GM10248 (cell line): ENCODE results near the gene SLC24A2.

ENCODE experiments used
- CTCF ChIA-PET: fragments of 300-600 bp; sonication (Branson Sonifier 250); formaldehyde crosslinking; extraction: SDS; loops from one replicate; lab custom pipeline; 2021; ENCODE audit warnings: antibody characterized with exemption; lab: Yijun Ruan, JAX
- POLR2A ChIA-PET: fragments of 350-650 bp; sonication (Branson Sonifier 250); formaldehyde crosslinking; extraction: SDS; loops from one replicate; lab custom pipeline; 2020; ENCODE audit warnings: antibody characterized with exemption; lab: Yijun Ruan, JAX
- DNase-seq: peaks from one replicate; pipeline ENCODE4 v3.0.0; 2012; ENCODE audit errors: extremely low spot score
- TF ChIP-seq, protein P1 (sequence below): IDR thresholded peaks from 2 replicates; pipeline ENCODE4 v1.5.1; 2012; ENCODE audit warnings: mild to moderate bottlenecking, low read depth; ENCODE audit errors: extremely low read depth, missing control alignments, control extremely low read depth

Gene SLC24A2

DNA sequence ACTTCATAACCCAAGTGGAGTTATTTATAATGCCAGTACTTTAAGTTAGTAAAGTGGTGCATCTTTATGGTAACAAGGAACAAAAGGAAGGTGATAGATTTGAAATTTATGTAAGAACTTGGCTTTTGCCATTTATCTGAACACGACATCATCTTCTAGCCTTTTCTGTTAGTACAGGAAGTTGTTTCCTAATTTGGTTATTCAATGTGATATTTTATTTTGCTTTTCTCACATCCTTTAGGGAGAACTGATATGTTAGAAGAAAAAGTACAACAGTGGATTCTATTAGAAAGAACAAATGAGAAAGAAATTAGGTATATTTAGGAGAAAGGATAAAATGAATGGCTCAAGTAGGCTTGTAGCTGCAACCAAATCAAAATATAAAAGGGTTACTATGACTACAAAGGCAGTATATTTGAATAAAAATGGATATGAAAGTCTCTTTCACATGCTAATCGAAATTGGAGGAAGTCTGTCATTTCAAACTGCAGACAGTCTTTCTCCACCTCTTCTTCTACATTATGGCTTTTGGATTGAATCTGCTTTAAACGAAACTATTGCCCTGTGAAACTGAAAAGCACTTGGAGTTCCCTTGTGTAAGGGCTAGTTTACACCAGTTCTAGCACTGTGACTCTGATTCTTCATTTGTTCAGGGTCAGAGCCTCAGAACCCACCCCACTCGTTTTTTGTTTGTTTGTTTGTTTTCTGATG, 18.5 kb upstream of the SLC24A2 start:
- TF ChIP-seq, protein P1, sequence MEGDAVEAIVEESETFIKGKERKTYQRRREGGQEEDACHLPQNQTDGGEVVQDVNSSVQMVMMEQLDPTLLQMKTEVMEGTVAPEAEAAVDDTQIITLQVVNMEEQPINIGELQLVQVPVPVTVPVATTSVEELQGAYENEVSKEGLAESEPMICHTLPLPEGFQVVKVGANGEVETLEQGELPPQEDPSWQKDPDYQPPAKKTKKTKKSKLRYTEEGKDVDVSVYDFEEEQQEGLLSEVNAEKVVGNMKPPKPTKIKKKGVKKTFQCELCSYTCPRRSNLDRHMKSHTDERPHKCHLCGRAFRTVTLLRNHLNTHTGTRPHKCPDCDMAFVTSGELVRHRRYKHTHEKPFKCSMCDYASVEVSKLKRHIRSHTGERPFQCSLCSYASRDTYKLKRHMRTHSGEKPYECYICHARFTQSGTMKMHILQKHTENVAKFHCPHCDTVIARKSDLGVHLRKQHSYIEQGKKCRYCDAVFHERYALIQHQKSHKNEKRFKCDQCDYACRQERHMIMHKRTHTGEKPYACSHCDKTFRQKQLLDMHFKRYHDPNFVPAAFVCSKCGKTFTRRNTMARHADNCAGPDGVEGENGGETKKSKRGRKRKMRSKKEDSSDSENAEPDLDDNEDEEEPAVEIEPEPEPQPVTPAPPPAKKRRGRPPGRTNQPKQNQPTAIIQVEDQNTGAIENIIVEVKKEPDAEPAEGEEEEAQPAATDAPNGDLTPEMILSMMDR, result no peak
- POLR2A ChIA-PET, result no interaction called here
- no peak for DNase-seq
- CTCF ChIA-PET, result no interaction called here

DNA sequence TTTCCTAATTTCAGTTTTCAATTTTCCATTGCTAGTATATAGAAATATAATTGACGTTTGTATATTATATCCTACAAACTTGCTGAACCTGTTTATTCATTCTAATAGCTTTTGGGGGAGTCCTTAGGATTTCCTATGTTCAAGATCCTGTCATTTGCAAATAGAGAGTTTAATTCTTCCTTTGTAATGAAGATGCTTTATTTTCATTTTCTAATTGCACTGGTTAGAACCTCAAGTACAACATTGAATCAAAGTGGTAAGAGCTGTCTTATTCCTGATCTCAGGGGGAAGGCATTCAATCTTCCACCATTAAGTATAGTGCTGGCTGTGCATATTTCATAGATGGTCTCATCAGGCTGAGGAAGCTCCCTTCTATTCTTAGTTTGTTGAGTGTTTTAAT, 15.6 kb upstream of the SLC24A2 start:
- DNase-seq, result no peak
- CTCF ChIA-PET, result interaction anchor here (1.5 kb wide), 1 partner anchor 9 kb away, joined by 3 read pairs; no protein-coding TSS in a partner anchor
- POLR2A ChIA-PET, result no interaction called here
- TF ChIP-seq, protein P1, result no peak

DNA sequence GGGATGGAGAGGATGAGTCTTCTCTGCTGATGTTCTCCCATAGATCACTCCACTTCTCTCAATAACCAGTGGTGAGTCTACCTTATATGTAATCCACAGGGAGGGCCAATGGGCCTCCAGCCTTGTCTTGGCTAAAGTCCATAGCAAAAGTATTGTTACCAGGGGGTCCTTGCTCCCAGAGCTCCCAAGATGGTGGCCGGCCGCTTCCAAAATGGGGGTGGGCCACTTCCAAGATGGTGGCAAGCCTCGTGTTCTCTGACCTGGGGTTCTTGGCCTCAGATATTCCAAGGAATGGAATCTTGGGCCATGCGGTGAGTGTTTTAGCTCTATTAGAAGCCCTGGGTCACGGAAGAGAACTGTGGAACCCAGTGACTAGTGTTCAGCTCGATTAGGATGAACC, 12.0 kb upstream of the SLC24A2 start:
- POLR2A ChIA-PET, result no interaction called here
- TF ChIP-seq, protein P1, result no peak
- CTCF ChIA-PET, result no interaction called here
- DNase-seq, result no peak

DNA sequence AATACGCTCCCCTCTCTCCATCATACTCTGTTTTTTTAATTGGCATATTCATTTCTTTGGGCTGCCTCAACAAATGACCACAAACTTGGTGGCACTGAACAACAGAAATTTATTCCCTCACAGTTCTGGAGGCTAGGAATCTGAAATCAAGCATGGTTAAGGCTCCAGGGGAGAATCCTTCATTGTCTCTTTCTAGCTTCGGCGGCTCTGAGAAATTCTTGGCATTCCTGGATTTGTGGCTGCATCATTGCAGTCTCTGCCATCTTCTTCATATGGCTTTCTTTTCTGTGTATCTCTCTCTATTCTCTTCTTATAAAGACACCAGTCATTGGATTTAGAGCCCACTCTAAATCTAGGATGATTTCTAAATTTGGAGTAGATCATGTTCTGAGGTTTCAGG, 10.9 kb upstream of the SLC24A2 start:
- TF ChIP-seq, protein P1, result no peak
- no peak for DNase-seq
- ChIA-PET CTCF (interaction anchor here (1.5 kb wide), 1 partner anchor 26 kb away, joined by 3 read pairs; no protein-coding TSS in a partner anchor), POLR2A (no interaction called here)

DNA sequence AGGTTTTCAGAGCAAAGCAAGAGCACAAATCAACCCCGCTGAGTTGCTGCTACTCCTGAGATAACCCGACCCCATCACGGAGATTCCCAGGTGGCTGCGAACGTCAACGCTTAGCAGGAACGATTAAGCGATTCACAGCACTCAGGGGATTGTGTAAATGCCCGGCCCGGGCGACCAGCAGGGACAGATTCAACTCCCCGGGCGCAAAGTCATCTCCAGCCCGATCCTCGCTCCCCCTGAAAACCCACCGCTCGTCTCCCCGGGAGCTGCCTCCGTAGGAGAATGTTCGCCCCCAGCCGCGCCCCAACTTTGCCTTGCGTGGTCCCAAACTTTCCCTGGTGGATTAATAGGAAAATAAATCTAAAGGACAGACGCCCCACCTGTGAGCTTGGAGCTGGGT, 685 bp downstream of the SLC24A2 start:
- CTCF ChIA-PET, result no interaction called here
- no peak for DNase-seq
- TF ChIP-seq, protein P1, result no peak
- POLR2A ChIA-PET, result no interaction called here

DNA sequence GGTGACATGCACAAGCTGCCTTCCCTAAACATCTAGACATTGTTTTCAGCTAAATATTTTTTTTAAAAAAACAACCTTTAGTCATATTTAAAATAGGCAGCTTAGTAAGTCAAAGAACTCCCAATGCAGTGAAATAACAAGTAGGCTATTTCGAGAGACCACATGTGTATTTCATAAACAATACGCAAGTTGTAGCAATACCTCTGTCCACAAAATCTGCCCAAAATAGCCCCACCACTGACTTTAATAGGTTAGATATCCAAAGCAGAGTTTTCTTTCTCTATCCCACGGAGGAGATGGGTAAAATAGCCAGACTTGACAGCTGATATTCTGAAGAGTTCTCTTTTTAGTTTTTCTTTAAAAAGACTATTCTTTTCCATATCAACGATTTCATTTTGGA, 1.2 kb downstream of the SLC24A2 start:
- no peak for DNase-seq
- POLR2A ChIA-PET, result no interaction called here
- CTCF ChIA-PET, result no interaction called here
- TF ChIP-seq, protein P1, result no peak
